HG02623 (cell line): ENCODE measurements around the gene KRTAP12-3.
"Not testable (repeated sequence)": the region's sequence is repeated elsewhere in the genome, so short reads cannot be mapped to it uniquely, and the experiment has no call there.

Experiments used
- ATAC-seq: cut with Tn5 transposase; IDR thresholded peaks from one replicate; pipeline ENCODE4 v1.9.1; 2021; ENCODE audit warnings: moderate library complexity; ENCODE audit not compliant: unreplicated experiment

The KRTAP12-3 gene

DNA sequence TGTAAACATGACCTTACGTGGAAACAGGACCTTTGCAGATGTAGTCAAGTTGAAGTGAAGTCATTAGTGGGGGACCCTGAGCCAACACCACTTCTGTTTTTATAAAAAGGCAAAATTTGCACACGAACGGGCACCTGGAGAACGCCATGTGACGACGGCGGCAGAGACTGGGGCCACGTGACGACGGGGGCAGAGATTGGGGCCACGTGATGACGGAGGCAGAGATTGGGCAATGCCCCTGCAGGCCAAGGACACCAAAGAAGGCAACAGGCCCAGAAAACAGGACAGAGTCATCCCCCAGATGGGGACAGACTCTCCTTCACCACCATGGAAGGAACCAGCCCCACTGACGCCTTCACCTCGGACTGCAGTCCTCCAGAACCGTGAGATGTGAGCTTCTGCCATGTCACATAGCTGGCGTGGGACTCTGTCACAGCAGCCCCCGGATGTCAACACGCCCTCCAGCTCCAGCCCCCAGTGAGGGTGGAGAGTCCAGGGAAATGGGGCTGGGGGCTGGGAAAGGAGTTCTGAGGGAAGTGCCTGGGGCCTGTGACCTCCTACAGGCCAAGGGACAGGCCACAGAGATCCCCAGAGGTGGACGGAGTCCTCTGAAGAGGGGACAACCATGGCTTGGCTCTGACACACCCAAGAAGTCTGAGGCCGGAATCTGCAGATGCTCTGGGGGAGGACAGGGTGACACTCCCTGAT, 7.3 kb upstream of the KRTAP12-3 start:
- ATAC-seq: no peak

DNA sequence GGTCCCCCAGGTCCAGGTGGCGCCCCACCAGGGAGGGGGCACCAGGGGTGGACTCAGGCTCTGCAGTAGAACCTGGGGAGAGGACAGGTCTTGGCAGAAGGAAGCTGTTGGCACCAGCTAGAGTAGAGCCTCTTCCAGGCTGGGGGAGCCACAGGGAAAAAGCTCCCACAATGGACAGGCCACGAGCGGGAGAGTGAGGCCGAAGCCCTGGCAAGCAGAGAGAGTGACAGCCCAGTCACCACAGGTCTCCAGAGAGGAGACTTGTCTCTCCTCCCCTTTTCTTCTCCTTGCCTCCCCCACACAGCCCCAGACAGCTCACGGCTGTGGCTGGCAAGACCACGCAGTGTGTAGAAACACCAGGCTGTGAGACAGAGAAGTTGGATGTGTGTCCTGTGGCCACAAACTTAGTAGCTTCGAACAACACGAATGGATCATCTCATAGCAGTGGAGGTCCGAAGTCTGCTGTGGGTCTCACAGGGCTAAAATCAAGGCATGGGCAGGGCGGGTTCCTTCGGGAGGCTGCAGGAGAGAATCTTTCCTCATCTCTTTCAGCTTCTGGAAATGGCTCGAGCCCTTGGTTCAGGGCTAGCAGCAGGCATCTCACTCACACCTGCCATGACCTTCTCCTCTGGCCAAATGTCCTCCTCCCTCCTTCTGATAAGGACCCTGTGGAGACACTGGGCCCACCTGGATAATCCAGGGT, 6.6 kb upstream of the KRTAP12-3 start:
- no peak for ATAC-seq

DNA sequence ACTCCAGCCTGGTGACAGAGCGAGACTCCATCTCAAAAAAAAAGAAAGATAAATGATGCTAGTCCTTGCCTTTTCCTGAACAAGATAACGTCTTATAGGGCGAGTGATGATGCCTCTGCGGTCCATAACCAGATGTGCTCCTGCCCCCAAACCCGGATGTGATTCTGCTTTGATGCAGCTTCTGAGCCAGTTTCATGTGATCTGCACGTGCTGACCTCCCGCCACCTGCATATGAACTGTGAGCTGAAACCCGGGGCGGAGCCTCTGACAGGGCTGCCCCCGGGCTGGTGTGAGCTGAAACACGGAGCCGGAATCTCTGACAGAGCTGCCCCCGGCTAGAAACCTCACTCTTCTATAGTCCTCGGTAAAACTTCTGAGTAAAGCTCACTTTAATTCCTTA, 4.6 kb upstream of the KRTAP12-3 start:
- no peak for ATAC-seq

DNA sequence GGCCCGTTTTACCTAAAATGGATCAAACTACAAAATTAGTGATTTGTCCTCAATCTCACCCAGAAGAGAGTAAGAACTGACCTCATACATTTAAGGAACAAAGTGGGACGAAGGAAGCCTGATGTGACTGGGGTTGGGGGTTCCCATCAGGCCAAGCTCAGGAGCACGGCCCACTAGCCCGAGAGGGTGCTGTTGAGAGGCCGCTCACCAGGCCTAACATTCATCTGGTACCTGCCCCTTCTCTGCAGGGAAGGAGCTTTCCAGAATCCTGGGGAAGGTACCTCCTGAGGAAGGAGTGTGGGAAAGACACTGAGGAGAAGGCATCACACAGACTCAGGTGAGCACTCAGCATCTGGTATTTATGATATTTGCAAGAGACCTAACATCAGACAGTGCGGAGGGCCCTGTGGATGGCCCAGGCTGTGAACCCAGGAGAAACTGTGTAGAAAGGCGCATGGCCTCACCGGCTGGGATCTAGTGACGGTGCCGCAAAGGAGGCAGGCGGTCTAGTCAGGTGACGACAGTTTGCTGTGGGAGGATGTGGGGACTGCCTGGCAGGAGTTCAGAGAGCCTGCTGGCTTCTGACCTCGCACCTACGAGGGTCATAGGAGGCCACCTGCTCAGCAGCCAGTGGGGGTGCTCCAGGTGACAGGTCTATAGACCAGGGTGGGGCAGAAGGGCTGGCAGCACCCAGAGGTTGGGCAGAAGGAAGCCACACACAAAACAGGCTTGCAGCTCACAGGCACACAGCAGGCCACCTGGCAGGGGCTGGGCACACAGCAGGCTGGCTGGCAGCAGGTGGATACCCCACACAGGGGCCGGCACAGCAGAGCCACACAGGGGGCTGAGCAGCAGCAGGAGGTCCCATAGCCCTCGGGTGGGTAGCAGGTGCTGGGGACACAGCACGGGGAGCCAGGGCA, 3.8 kb upstream of the KRTAP12-3 start:
- ATAC-seq: no peak

DNA sequence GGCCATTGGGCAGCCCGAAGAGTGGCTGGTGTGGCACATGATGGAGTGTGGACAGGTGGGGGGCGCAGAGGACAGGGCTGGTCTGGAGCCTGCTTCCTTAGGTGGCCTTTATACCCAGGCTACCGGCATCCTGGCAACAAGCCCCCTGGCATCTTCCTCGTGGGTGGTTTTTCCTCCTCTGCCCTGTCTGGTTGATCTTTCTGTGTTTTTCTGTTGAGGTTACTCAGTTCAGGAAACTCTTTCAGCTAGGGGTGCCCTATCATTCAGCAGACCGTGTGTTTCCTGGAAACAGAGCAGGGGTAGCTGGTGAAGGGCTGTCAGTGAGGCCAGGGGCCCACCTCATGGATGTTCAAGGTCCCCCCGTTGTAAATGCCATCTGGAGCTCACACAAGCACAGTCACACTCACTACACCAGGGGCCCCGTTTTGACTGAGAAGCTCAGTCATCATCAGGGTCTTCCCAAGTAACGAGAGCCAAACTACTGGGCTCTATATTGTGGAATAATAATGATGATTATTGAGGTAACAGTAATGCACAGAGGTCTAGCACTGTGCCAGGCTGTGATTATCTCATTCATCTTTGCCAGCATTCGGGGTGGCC, 3.1 kb upstream of the KRTAP12-3 start, which contains the start of gene KRTAP12-4:
TSS of gene KRTAP12-4 (minus strand) at position 84 of the 600 bp plus-strand sequence. CDS start at position 39, 45 bp downstream.
- no peak for ATAC-seq

DNA sequence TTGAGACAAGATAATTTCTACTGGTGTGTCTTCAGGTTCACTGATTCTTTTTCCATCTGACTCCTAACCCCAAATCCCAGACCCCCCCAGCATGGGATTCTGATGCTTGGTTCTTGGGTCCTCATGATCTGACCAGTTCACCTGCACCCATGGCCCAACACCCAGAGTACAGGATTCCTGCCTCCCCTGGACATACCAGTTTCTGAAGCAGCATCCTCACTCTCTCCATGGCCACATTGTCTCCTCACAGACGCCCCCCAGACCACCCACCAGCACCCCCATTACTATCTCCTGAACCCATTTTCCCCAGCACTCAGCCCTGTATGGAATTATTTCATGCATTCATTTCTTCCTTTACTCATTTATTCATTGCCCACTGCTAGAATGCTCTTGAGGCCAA, 864 bp upstream of the KRTAP12-3 start:
- no peak for ATAC-seq

DNA sequence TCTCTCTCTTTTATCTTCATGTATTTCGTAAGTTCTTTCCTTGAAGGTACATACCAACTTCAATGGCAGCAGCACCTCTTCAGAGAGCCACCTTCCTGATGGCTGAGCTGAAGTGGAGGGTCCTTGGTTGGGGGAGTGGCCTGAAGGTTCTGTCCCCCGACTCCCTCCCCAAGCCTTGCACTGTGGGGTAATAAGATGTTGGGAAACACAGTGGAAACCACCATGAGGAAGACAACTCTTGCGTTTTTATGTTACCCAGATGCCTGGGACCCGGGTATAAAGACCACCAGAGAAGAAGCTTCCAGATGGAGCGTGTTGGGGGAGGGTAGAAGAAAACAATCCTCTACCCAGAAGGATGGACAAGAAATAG, 794 bp downstream of the KRTAP12-3 start:
- no peak for ATAC-seq

DNA sequence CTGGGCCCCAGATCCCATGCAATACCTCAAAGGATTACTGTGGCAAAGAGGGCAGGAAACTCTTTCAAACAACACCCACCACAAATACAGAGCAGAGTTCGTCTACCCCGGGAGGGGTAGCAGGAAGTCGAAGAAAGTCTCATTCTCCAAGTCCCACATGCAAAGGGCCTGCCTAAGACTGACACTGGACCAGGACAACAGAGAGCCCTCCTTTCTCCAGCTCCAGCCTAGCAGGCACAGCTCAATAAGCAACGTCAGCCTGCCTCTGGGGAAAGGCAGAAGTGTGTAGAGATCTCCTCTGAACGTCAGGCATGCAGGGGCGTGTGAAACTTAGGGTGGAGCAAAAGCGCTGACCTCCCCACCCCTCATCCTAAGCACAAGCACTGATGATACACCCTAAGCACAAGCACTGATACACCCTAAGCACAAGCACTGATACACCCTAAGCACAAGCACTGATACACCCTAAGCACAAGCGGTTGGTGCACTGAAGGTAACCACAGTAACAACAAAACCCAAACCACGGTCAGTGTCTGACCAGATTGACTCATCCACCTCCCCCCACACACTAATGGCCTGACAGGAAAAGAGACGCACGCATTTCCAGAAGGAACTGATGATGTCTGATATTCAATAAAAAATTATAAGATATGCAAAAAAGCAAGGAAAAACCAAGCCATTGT, 1.3 kb downstream of the KRTAP12-3 start:
- no peak for ATAC-seq

DNA sequence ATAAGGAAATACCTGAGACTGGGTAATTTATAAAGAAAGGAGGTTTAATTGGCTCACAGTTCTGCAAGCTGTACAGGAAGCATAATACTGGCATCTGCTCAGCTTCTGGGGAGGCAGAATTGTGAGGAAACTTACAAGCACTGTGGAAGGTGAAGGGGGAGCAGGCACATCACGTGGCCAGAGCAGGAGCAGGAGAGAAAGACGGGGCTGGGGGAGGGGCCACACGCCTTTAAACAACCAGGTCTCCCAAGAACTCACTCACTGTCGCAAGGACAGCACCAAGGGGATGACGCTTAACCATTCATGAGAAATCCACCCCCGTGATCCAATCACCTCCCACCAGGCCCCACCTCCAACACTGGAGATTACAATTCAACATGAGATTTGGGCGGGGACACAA, 3.8 kb downstream of the KRTAP12-3 start:
- ATAC-seq: not testable (repeated sequence)

DNA sequence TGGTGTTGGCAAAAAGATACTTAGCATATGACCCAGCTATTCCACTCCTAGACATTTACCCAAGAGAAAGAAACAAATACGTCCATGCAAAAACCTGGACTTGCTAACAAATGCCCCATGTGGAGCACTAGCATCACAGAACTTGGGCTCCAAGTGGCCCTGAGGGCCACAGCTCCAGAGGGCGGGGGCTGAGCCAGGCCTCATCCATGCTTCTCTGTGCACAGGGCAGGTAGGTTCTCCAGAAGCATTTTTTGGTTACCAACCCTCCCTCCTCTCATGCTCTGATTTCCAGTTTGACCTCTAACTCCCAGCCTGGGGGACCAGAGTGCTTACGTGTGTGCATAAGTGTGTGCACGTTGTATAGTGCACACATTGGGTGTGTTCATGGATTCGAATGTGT, 7.0 kb downstream of the KRTAP12-3 start:
- no peak for ATAC-seq

DNA sequence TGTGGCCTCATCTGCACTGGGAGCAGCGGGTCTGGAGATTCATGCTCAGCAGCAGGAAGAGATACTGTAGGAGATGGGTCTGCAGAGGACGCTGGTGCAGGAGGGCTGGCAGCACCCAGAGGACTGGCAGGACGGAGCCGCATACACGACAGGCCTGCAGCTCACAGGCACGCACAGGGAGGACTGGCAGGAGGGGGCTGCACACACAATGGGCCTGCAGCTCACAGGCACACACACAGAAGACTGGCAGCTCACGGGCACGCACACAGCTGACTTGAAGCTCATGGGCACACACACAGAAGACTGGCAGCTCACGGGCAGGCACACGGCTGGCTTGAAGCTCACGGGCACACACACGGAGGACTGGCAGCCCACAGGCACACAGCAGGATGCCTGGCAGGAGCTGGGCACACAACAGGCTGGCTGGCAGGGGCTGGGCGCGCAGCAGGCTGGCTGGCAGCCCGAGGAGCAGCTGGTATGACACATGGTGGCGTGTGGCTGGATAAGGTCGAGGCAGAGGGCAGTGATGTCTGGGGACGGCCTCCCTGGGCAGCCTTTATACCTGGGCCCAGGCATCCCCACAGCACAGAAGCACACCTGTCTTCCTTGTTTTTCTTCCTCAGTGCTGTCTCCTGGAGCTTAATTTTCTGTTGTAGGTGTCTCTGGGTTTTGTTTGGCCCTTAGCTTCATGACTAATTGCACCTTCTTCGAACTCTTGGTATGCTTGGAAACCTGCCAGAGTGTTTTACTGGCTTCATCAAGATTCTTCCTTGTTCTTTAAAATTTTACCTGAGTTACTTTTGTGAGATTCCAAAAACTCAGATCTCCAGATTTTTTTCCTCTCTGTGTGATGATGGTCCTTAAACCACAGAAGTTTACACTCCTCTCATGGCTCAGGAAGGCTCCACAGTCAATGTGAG, 8.9 kb downstream of the KRTAP12-3 start, which contains the start of gene KRTAP12-2:
TSS of gene KRTAP12-2 (minus strand) at position 527 of the 920 bp plus-strand sequence. CDS start at position 486, 41 bp downstream.
- no peak for ATAC-seq

DNA sequence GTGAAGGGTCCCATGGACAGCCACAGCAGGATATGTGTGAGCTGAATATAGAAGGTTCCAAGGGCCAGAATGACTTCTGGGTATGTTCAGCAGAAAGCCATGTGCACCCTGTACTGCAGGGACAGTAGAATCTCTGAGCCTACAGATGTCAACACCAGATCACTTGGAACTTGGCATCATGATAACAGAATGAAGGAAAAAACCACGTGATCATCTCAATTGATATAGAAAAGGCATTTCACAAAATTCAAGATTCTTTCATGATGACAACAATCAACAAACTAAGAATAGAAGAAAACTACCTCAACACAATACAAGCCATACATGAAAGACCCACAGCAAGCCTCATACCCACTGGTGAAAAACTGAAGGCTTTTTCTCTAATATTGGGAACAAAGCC, 9.9 kb downstream of the KRTAP12-3 start:
- no peak for ATAC-seq

DNA sequence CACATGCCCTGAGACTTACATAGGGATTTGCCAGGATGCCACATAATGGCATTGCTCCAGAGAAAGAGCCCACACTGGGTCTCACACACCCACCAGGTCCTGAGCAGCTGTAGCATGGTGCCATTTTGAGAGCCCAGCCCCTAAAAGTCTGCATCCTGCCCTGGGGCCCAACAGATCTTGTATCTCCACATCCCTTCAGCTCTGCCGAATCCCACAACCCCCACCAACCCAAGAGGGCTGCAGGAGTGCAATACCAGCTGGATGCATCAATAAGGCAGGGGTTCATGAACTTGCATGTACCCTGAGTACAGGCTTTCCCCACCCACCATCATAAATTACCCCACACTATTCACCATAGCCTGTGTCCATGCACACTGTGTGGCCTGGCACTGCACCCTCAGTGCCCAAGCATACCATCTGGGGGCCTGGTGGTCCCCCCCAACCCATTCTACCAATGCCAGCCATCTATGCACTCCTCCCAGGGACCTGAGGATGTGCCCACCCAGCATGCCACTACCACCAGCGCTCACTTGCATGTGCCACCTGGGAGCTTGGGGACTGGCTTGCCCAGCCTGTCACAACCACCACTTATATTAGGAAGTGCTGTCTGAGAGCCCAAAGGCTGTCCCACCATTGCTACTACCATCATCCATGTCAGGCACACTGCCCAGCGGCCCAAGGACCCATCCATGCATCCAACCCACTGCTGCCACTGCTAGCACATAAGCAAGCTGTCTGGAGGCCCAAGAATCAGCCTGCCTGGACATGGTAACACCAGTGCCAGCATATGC, 13.1 kb downstream of the KRTAP12-3 start:
- no peak for ATAC-seq

DNA sequence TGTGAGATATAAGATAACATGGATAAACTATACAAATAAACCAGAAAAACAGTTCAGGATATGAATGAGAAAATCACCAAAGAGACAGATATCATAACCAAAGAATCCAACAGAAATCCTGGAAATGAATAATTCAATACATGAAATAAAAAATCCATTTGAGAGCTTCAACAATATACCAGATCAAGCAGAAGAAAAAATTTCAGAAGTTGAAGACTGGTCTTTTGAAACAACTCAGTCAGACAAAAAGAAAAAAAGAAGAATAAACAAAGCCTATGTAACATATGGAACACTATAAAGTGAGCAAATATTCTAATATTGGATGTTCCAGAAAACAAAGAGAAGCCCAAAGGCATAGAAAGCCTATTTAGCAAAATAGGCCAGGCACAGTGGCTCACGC, 14.2 kb downstream of the KRTAP12-3 start:
- ATAC-seq: no peak

DNA sequence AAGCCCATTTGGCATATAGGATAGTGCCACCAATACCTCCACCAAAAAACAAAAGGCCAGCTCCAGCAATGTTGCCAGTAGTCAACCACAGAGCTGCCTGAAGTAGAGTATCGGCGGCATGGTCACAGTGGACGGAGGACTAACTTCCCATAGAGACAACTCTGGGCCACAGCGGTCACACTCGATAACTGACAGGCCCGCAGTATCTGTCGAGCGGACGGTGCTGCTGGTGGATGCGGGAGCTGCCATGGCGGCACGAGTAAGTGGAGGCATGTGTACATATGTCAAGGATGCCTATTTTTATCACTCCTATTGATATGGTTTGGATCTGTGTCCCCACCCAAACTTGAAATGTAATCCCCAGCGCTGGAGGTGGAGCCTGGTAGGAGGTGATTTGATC, 20.1 kb downstream of the KRTAP12-3 start:
- no peak for ATAC-seq

DNA sequence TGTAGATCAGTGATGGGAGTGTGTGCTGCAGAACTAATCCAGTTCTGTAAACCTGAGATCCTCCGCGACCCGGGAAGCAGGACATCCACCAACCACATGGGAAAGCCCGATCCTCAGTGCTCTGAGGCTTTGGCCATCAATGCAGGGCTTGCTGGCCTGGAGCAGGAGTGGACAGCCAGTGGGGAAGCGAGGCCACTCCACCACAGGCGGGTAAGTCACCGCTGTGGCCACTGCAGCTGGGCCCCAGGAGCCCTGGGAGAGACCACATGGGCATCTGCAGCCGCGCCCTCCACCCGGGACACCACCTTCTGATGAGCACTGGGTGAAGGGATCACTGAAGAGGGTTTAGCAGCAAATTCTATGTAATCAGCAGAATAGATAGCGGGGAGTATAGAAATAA, 23.4 kb downstream of the KRTAP12-3 start:
- ATAC-seq: no peak

DNA sequence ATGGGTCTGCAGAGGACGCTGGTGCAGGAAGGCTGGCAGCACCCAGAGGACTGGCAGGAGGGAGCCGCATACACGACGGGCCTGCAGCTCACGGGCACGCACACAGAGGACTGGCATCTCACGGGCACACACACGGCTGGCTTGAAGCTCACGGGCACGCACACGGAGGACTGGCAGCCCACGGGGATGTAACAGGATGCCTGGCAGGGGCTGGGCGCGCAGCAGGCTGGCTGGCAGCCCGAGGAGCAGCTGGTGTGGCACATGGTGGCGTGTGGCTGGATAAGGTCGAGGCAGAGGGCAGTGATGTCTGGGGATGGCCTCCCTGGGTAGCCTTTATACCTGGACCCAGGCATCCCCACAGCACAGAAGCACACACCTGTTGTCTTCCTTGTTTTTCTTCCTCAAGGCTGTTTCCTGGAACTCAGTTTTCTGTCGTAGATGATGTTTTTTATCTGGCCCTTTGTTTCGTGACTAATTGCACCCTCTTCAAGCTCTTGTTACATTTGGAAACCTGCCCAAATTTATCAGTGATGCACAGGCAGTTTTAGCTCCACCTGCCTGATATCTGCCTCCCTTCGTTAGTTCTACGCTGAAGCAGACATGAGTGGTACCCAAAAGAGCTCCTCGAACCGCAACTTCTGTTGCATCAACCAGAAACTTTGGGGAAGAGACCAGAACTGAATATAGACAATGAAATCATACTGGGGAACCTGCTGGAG, 24.3 kb downstream of the KRTAP12-3 start, which contains the start of gene KRTAP12-1:
TSS of gene KRTAP12-1 (minus strand) at position 303 of the 719 bp plus-strand sequence. CDS start at position 263, 40 bp downstream.
- ATAC-seq: no peak
